ENCODE measurements around the gene DEDD2. TPM values are rescaled to one million over a fixed set of nuclear protein-coding genes. Genes with fewer than 3 reads are reported as not detected.
A peak's percentile ranks its signal among the peaks of the same experiment; 100 is the strongest.

The DEDD2 gene
- total RNA-seq, 1 experiment from 2014 or later: 43.8 TPM

GRCh38 chr19:42228641-42229040, 11.2 kb upstream of the DEDD2 start:
- no peak for DNase-seq (ENCODE audit: low read depth)

GRCh38 chr19:42226886-42227285, 9.4 kb upstream of the DEDD2 start:
- no peak for DNase-seq (ENCODE audit: low read depth)

GRCh38 chr19:42225718-42226292, 8.3 kb upstream of the DEDD2 start:
- no peak for DNase-seq (ENCODE audit: low read depth)

DNA sequence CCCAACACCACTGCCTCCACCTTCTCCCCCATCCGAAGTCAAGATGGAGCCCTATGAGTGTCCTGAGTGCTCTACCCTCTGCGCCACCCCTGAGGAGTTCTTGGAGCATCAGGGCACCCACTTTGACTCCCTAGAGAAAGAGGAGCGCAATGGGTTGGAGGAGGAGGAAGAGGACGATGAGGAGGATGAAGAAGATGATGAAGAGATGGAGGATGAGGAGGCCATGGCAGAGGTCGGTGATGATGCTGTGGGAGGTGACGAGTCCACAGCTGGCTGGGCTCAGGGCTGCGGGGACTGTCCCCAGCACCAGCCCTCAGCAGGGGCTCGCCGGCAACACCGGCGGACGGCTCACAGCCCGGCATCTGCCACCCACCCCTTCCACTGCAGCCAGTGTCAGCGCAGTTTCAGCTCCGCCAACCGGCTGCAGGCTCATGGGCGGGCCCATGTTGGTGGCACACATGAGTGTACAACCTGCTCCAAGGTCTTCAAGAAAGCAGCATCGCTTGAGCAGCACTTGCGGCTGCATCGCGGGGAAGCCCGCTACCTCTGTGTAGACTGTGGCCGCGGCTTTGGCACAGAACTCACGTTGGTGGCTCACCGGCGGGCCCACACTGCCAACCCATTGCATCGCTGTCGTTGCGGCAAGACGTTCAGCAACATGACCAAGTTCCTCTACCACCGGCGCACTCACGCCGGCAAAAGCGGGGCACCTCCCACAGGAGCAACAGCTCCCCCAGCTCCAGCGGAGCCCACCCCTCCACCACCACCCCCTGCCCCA, 7.7 kb upstream of the DEDD2 start:
- no peak for DNase-seq (ENCODE audit: low read depth)

DNA sequence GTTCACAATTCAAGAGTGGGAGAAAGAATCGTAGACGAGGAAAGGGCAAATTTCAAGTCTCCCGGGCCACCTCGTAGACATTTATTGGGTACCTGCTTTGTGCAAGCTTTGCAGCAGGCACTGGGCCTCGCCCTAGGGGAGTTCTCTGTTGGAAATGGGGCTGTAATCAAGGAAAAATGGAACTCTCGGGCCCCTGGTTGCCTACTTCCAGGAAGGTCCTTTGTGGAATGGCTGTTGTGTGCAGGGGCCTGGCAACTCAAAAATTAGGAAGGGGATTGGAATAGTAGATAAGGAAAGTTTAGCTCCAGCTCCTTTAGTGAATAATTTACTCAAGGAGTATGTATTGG, 3.2 kb upstream of the DEDD2 start:
- no peak for DNase-seq (ENCODE audit: low read depth)

DNA sequence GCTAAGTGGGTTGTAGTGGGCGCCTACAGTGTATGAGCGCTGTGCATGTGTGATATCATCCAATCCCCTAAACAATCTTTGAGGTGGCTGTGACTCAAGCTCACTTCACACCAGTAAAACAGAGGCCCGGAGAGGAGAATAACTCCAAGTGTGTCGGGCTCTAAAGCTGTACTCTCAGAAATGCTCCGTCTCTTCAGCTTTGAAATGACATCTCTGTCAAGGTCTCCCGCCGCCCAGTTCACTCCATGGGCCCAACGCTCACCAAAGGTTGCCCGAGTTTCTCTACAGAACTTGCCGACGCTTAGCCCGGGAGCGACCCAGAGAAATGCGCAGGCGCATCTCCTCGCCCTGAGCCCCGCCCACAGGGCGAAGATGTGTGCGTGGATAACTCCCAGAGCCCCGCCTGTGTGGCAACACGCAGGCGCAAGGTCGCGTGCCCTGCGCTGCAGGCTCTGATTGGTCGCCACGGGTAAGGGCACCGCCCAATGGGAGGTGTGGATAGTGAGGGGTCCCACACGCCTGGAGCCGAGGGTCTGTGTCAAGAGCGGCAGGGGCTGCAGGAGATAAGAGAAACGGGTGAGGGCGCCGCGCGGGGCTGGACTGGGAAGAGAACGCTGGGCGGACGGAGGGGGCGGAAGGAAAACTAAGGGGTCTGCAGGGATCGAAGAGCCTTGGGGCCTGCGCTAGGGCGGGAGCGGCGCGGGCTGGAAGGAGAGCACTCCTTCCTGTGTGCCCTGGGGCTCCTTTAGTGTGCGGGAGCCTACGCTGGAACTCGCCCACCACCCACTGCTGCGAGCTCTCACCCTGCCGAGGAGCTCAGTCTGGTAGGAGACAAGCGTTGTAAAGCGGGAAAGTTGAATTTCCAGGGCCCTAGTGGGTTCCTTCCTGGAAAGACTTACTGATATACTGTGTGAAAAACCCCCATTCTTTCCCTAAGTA, 2.6 kb upstream of the DEDD2 start, which contains the start of gene ZNF526:
ZNF526 (plus strand) TSS at position 501 of the 939 bp plus-strand sequence. CDS start 4,092 bp downstream, outside the sequence.
- DNase-seq (ENCODE audit: low read depth): peak; percentile 97

DNA sequence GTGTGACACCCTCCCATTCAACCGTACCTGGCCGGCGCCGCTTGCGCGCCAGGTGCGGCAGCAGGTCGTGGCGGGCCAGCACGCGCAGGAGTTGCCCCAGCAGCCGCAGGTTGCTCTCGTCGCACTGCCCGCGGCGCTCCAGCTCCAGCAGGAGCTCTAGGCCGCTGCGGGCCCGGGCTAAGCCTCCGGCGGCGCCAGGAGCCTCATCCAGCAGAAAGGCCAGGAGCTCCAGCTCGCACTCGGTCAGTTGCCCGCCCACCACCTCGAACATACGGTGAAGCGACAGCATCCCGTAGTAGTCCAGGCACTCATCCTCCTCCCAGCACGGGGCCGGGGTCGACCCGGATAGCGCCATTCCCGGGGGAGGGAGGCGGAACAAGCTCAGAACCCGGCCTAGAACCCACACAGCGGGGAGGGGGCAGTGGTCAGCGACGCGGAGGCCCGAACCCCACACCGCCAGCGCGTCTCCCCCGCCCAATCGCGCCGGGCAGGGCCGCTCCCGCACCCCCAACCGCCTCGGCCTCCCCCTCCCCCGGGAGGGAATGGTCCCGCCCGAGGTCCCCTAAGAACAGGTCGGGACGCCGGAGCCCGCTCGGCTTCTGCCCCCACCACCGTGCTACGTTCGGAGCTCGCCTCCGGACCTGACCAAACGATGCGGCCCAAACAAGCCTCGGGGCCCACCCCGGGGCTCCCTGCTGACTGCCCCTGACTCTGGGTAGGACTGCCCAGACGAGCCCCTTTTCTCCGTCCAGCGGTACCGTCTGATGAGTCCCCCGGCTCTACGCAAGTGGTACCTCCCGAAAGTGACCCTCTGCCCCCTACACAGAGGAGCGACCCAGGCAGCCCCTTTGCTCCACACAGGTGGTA, 591 bp downstream of the DEDD2 start:
- peak; percentile 38 for DNase-seq (ENCODE audit: low read depth)

DNA sequence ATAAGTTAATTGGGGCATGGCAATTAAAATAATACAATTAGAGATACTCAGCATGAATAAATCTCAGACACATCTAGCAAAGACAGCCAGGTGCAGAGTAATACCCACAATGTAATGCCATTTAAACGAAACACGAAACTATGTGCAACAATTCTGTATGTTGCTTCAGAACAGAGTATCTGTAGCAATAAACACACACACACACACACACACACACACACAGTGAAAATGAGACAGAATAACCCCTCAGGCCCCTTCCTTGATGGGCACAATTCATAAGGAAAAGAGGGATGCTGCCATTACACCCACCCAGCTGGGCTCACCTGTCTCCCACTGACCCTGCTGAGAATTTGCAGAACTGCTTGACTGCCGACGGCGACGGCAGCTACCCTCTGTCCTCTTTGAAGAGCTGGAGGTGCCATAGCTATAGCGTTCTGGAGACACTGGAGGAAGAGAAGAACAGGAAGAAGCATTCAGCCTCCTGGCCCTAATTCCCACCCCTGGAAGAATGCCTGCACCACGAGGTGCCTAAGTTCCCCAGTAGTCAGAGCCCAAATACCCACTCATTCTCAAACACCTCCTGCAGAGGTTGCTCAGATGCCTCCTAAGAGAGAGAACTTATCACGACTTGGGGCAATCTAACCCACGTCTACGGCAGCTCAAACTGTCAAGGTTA, 2.5 kb downstream of the DEDD2 start:
- no peak for DNase-seq (ENCODE audit: low read depth)

GRCh38 chr19:42212886-42213285, 4.6 kb downstream of the DEDD2 start:
- no peak for DNase-seq (ENCODE audit: low read depth)

DNA sequence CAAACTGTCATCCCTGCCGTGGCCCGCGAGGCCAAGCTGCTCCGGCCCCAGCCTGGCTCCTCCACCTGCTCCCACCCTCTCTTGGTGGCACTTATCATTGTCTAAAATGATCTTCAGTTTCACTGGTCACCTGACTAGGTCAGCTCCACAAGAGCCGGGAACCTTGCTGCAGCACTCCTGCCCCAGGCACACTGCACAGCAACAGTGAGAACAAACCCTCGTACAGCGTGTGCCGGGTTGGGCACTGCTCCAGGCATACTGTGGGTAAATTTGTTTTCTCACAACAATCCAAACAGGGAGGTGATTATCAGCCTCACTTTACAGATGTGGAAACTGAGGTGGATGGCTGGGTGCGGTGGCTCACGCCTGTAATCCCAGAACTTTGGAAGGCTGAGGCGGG, 8.9 kb downstream of the DEDD2 start:
- DNase-seq (ENCODE audit: low read depth): peak; percentile 42

- DNase-seq (ENCODE audit: low read depth): peak; percentile 92
These were observed 9.7 kb downstream of the DEDD2 start for GRCh38 chr19:42207767-42208271.

DNA sequence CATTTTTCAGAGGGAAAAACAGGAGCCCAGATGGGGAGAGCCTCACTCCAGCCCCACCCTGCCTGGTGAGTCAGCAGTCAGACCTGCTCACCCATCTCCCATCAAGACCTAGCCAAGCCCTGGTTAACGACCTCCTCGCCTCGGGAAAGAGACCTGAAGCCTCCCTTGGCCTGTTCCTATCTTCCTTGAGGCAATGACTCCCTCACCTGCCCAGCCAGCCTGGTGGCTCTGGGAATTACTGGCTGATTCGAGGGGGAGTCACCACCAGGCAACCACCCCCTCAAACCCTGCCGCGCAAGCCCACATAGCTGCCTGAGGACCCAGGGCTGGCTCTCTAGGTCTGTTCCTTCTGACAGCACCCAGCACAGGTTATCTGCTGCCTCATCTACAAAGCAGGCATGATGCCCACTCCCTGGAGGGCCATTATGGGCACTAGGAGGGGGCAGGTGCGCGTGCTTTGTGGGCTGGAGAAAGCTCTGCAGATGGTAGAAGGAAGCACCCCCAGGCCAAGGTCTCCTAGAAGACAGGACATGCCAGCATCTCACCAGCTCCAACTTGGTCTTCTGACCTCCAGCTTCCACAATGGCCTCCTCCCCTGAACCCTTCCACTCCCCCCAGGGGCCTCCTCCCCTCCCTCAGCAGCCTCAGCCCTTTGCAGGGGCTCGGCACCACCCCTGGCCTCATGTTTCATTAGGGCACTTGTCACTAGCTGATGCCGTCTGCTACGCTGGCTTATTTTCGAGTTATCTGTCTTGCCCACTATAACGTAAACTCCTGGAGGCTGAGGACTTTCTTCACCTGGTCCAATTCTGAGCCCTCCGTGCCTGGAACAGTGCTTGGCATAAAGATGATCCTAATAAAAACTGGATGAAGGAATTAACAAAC, 10.4 kb downstream of the DEDD2 start:
- DNase-seq (ENCODE audit: low read depth): peak; percentile 83

DNA sequence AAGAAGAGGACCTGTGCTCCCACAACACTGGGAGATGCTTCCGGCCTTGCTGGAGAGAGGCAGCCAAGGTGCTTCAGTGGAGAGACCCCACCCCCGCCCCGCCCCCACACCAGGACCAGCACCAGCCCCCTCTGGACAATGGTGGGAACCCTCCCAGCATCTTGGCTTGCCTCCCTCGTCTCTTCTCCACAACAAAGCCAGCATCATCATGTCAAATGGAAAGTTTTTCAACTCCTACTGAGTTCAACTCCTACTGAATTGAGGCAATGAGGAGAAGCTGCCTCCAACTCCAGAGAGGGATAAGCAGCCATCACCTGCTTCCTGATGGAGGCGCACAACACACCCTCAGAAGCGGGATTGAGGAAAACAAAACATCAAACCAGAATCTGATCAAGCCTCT, 12.8 kb downstream of the DEDD2 start:
- DNase-seq (ENCODE audit: low read depth): no peak

- DNase-seq (ENCODE audit: low read depth): no peak
These were observed 13.8 kb downstream of the DEDD2 start for GRCh38 chr19:42203700-42204099.

DNA sequence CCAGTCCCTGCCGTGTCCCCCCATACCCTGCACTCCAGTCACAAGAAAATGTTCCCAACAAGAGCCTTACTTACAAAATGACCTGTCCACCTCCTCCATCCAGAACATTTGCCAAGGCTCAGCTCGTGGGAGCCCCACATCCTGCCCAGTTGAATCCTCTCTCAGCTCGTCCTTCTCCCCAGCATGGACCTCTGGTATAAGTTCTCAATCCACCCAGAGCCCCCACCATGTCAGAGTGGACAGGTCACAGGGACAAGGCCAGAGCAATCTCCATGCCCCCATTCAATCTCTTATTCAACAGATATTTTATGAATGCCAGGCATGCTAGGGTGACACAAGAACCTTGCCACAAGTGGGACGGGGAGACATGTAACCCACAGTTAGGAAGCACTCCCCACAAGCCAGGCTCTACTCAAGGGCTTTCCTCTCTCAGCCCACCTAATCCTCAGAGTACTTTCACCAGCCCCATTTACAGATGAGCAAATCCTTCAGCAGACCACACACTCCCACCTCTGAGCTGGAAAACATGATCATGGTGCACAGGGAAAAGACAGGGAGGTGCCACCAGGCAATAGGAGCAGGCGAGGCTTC, 15.1 kb downstream of the DEDD2 start:
- DNase-seq (ENCODE audit: low read depth): no peak

GRCh38 chr19:42201489-42202289, 15.8 kb downstream of the DEDD2 start:
- no peak for DNase-seq (ENCODE audit: low read depth)

GRCh38 chr19:42200116-42200715, 17.3 kb downstream of the DEDD2 start:
- no peak for DNase-seq (ENCODE audit: low read depth)
